DND-41 (cell line): Measurements from ENCODE around the gene DACT3.

ENCODE experiments used
- ATAC-seq: fragments of 200-7000 bp; cut with Tn5 transposase; 3 replicates; pipeline ENCODE4 v1.9.1; 2021; ENCODE audit warnings: low read depth; ENCODE audit not compliant: insufficient read depth
- DNase-seq: peaks from one replicate; pipeline ENCODE4 v3.0.0-alpha.2; 2020
- H2AFZ ChIP-seq: 2 replicates; pipeline ENCODE4 v1.6.0; 2012; ENCODE audit warnings: low read depth, low read length
- H3K27ac ChIP-seq: 2 replicates; pipeline ENCODE4 v1.5.1; 2012; ENCODE audit warnings: low read length, inconsistent platforms
- H3K27me3 ChIP-seq: fragments of 200-600 bp; sonication (generic); 2 replicates; pipeline ENCODE4 v1.6.0; 2012; ENCODE audit warnings: low read length, mild to moderate bottlenecking, inconsistent platforms; ENCODE audit not compliant: insufficient read depth, poor library complexity
- H3K36me3 ChIP-seq: 2 replicates; pipeline ENCODE4 v1.5.1; 2012; ENCODE audit warnings: low read length, inconsistent platforms; ENCODE audit not compliant: insufficient read depth
- H3K4me1 ChIP-seq: 2 replicates; pipeline ENCODE4 v1.5.1; 2012; ENCODE audit warnings: mild to moderate bottlenecking, low read length; ENCODE audit not compliant: insufficient read depth
- H3K4me2 ChIP-seq: 2 replicates; pipeline ENCODE4 v1.6.0; 2012; ENCODE audit warnings: mild to moderate bottlenecking, moderate library complexity, low read length, inconsistent platforms; ENCODE audit not compliant: insufficient read depth
- H3K4me3 ChIP-seq, 2 experiments: fragments of 200-600 bp in 1 of 2; shearing (Covaris generic) in 1 of 2; 2 replicates each; pipeline ENCODE4 v1.5.1; 2012 to 2016; ENCODE audit warnings: inconsistent platforms in 2 of 2, low read length in 2 of 2, mild to moderate bottlenecking in 2 of 2, low read depth in 1 of 2, moderate library complexity in 1 of 2
- H3K79me2 ChIP-seq: 2 replicates; pipeline ENCODE4 v1.6.0; 2012; ENCODE audit warnings: low read length, inconsistent platforms; ENCODE audit not compliant: insufficient read depth
- H3K9ac ChIP-seq: 2 replicates; pipeline ENCODE4 v1.6.0; 2012; ENCODE audit warnings: low read depth, mild to moderate bottlenecking, inconsistent platforms, low read length, moderate library complexity
- H3K9me3 ChIP-seq: 2 replicates; pipeline ENCODE4 v1.5.1; 2012; ENCODE audit warnings: low read length, moderate library complexity, mild to moderate bottlenecking, inconsistent platforms; ENCODE audit not compliant: insufficient read depth, severe bottlenecking
- H4K20me1 ChIP-seq: 2 replicates; pipeline ENCODE4 v1.6.0; 2012; ENCODE audit warnings: low read length; ENCODE audit not compliant: insufficient read depth
- CTCF ChIP-seq: IDR thresholded peaks from 2 replicates; pipeline ENCODE4 v1.5.1; 2012; ENCODE audit warnings: borderline replicate concordance, low read length, moderate library complexity, mild to moderate bottlenecking; ENCODE audit not compliant: poor library complexity, severe bottlenecking; ENCODE audit errors: extremely low read depth
- EZH2 ChIP-seq: IDR thresholded peaks from 3 replicates; pipeline ENCODE4 v1.6.1; 2012; ENCODE audit warnings: borderline replicate concordance, low read depth, mild to moderate bottlenecking, moderate library complexity, low read length, inconsistent platforms; ENCODE audit not compliant: severe bottlenecking

DACT3 gene

GRCh38 chr19:46691948-46692347 is 31.0 kb upstream of the DACT3 start:
- Histone ChIP-seq H4K20me1 (peaks cover 9% of the 10 kb centered on the region; the same call in 1 of the 2 replicates), H3K9ac (no peak overlapping the region), H3K36me3 (peaks cover 93% of the 10 kb centered on the region), H3K79me2 (no peaks in the 10 kb centered on the region), H3K4me1 (no peaks in the 10 kb centered on the region), H3K4me2 (no peak overlapping the region), H3K27me3 (no peaks in the 10 kb centered on the region), H3K27ac (no peak overlapping the region), H3K4me3 (no peak overlapping the region), H2AFZ (no peak overlapping the region), H3K9me3 (no peaks in the 10 kb centered on the region)
- TF ChIP-seq EZH2 (no peak), CTCF (no peak)
- ATAC-seq (no peak), DNase-seq (no peak)

GRCh38 chr19:46691104-46691503 is 30.1 kb upstream of the DACT3 start:
- Histone ChIP-seq H3K9ac (no peak overlapping the region), H2AFZ (no peak overlapping the region), H3K36me3 (peaks cover 91% of the 10 kb centered on the region), H3K4me2 (no peak overlapping the region), H3K79me2 (no peaks in the 10 kb centered on the region), H3K27me3 (no peaks in the 10 kb centered on the region), H4K20me1 (0 out of 2 replicates have a peak, but pooled peaks cover 7% of the 10 kb centered on the region), H3K27ac (no peak overlapping the region), H3K4me3 (no peak overlapping the region), H3K9me3 (no peaks in the 10 kb centered on the region), H3K4me1 (no peaks in the 10 kb centered on the region)
- no peak for TF ChIP-seq CTCF
- TF ChIP-seq EZH2: no peak
- DNase-seq (no peak), ATAC-seq (no peak)

- no peaks in the 10 kb centered on the region for H3K9me3 ChIP-seq
- no peaks in the 10 kb centered on the region for H3K79me2 ChIP-seq
- no peak for ATAC-seq
- H3K4me1 ChIP-seq: no peaks in the 10 kb centered on the region
- H2AFZ ChIP-seq: no peak overlapping the region
- no peak overlapping the region for H3K9ac ChIP-seq
- H3K4me3 ChIP-seq: no peak overlapping the region
- H3K27ac ChIP-seq: no peak overlapping the region
- H3K27me3 ChIP-seq: no peaks in the 10 kb centered on the region
- TF ChIP-seq CTCF (no peak), EZH2 (no peak)
- H3K4me2 ChIP-seq: no peak overlapping the region
- H4K20me1 ChIP-seq: 0 out of 2 replicates have a peak, but pooled peaks cover 7% of the 10 kb centered on the region
- no peak for DNase-seq
- H3K36me3 ChIP-seq: peaks cover 91% of the 10 kb centered on the region
Observed at GRCh38 chr19:46689358-46689757, 28.4 kb upstream of the DACT3 start.
